ENCODE results near the gene NCOA7.

NCOA7 gene

DNA sequence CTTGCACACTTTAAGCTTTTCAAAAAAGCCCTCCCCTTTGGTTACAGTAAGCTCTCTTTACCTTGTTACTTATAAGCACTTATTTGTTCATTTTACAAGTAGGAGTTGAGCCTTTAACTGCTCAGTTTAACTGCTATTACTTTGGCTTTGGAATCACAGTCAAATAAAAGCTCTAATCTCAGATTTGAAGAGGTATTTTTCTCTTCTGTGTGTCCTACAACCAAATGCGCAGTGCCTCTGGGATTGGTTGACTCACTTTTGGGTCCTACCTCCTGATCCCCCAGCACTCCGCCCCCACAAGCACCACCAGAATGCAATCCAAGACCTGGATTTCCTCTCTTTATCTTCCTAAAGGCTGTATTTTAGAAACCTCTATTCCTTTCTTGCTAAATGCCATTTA is 2.5 kb downstream of the NCOA7 start:
- FAIRE-seq (no peak), DNase-seq (ENCODE audit: insufficient read length, low spot score) (no peak)
- TF ChIP-seq CTCF (IDR thresholded peaks at IDR 0.05; ENCODE audit: insufficient read depth, missing control alignments), result no peak

- no peak for FAIRE-seq
- TF ChIP-seq CTCF (IDR thresholded peaks at IDR 0.05; ENCODE audit: insufficient read depth, missing control alignments), result no peak
- no peak for DNase-seq (ENCODE audit: insufficient read length, low spot score)
Measured at GRCh38 chr6:125793863-125794262, 3.1 kb downstream of the NCOA7 start.

DNA sequence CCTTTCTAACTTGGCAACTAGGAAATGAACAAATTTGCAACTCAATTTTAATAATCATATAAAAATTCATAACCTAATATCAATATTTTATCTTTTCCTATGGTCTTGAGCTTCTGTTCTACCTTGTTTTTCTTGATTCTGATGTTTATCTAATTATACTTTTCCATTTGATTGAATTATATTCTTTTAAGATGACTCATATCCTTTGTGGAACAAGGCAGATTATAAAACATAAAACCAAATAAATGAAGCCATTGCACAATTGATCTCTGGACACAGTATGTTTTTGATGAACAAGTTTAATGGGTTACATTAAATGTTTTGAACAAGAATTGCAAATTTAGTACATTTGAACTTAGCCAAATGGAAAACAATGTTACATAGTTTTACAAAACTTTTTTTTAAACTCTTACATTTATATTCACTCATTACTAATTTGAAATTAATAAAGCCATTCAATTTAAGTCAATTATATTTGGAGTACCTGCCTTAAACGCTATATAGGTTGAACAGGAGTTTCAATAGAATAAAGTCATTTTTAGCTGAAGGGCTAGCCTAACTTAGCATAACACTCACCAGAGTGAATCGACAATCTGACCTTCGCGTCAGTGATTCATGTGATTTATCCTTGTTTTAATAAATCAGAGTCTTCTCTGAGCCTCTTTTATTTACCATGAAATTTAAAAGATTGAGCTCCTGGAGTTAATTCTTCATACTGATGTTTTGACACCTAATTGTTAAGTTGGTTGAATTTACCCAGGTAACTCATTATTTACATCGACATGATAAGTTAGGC is 3.8 kb downstream of the NCOA7 start:
- no peak for DNase-seq (ENCODE audit: insufficient read length, low spot score)
- no peak for TF ChIP-seq CTCF (IDR thresholded peaks at IDR 0.05; ENCODE audit: insufficient read depth, missing control alignments)
- FAIRE-seq, result no peak

- TF ChIP-seq CTCF (IDR thresholded peaks at IDR 0.05; ENCODE audit: insufficient read depth, missing control alignments), result no peak
- FAIRE-seq (no peak), DNase-seq (ENCODE audit: insufficient read length, low spot score) (no peak)
Measured at GRCh38 chr6:125795301-125795700, 4.5 kb downstream of the NCOA7 start.

- DNase-seq (ENCODE audit: insufficient read length, low spot score) (no peak), FAIRE-seq (no peak)
- TF ChIP-seq CTCF (IDR thresholded peaks at IDR 0.05; ENCODE audit: insufficient read depth, missing control alignments), result no peak
Measured at GRCh38 chr6:125797120-125797885, 6.5 kb downstream of the NCOA7 start.

- FAIRE-seq (no peak), DNase-seq (ENCODE audit: insufficient read length, low spot score) (no peak)
- no peak for TF ChIP-seq CTCF (IDR thresholded peaks at IDR 0.05; ENCODE audit: insufficient read depth, missing control alignments)
Measured at GRCh38 chr6:125797886-125798444, 7.2 kb downstream of the NCOA7 start.
